Small intestine (tissue), 7 donors: ENCODE measurements around the gene RASL10A. TPM values are rescaled to one million over a fixed set of nuclear protein-coding genes. Genes with fewer than 3 reads are reported as not detected.

Source experiments
- DNase-seq, 2 donors: peaks; one replicate each; pipeline versions ENCODE4 v3.0.0 to v3.0.0-alpha.2; 2013
- FAIRE-seq: peaks from 2 replicates; lab custom pipeline; 2012; peaks lifted over from hg19 to GRCh38; lab: Jason Lieb, UNC
- H3K27ac ChIP-seq, 3 donors: one replicate each; pipeline ENCODE4 v1.5.1; 2013; ENCODE audit warnings: low read length in 2 of 3, mild to moderate bottlenecking in 2 of 3, control low read depth in 1 of 3, inconsistent platforms in 1 of 3, low read depth in 1 of 3, moderate library complexity in 1 of 3
- H3K27me3 ChIP-seq, 3 donors: one replicate each; pipeline ENCODE4 v1.6.1; 2013; ENCODE audit warnings: low read length in 3 of 3, inconsistent platforms in 1 of 3; ENCODE audit not compliant: control insufficient read depth in 3 of 3, insufficient read depth in 3 of 3
- H3K36me3 ChIP-seq, 3 donors: one replicate each; pipeline ENCODE4 v1.6.1; 2013; ENCODE audit warnings: low read length in 3 of 3, inconsistent platforms in 1 of 3, low read depth in 1 of 3, mild to moderate bottlenecking in 1 of 3, moderate library complexity in 1 of 3; ENCODE audit not compliant: control insufficient read depth in 3 of 3, insufficient read depth in 2 of 3
- H3K4me1 ChIP-seq, 3 donors: one replicate each; pipeline ENCODE4 v1.6.1; 2013; ENCODE audit warnings: low read length in 2 of 3, inconsistent platforms in 1 of 3, low read depth in 1 of 3, mild to moderate bottlenecking in 1 of 3, moderate library complexity in 1 of 3; ENCODE audit not compliant: control insufficient read depth in 3 of 3, insufficient read depth in 2 of 3
- H3K4me3 ChIP-seq, 3 donors: one replicate each; pipeline ENCODE4 v1.5.1; 2013; ENCODE audit warnings: low read length in 3 of 3, control low read depth in 1 of 3, inconsistent platforms in 1 of 3, low read depth in 1 of 3, mild to moderate bottlenecking in 1 of 3, moderate library complexity in 1 of 3
- H3K9me3 ChIP-seq, 2 donors: one replicate each; pipeline ENCODE4 v1.6.1; 2013; ENCODE audit warnings: low read depth in 1 of 2, low read length in 1 of 2; ENCODE audit not compliant: control insufficient read depth in 2 of 2, insufficient read depth in 1 of 2
- WGBS, 3 donors: extraction: QIAGEN DNeasy Blood & Tissue Kit; methylation state at CpG; one replicate each; pipeline ENCODE4 v1.1.7; 2013; 5-methylcytosine and 5-hydroxymethylcytosine counted together
- polyA plus RNA-seq, 4 donors: library from polyadenylated mRNA; stranded (reverse) in 3 of 4; unstranded in 1 of 4; fragments of 200-250 nt in 3 of 4; fragments of 120-200 nt in 1 of 4; gene quantifications; one replicate each; pipeline versions ENCODE4 v1.2.1 to v1.2.3, GENCODE V29; 2013
- donor health status: healthy with polysubstance abuse.
- donor health status: control.
- donor health status: control.
- donor health status: Bipolar disorder and iron deficiency.
- donor health status: healthy.

Gene RASL10A
- polyA plus RNA-seq, 4 donors, result 0.74 to 4.1 (median 3.8) TPM

DNA sequence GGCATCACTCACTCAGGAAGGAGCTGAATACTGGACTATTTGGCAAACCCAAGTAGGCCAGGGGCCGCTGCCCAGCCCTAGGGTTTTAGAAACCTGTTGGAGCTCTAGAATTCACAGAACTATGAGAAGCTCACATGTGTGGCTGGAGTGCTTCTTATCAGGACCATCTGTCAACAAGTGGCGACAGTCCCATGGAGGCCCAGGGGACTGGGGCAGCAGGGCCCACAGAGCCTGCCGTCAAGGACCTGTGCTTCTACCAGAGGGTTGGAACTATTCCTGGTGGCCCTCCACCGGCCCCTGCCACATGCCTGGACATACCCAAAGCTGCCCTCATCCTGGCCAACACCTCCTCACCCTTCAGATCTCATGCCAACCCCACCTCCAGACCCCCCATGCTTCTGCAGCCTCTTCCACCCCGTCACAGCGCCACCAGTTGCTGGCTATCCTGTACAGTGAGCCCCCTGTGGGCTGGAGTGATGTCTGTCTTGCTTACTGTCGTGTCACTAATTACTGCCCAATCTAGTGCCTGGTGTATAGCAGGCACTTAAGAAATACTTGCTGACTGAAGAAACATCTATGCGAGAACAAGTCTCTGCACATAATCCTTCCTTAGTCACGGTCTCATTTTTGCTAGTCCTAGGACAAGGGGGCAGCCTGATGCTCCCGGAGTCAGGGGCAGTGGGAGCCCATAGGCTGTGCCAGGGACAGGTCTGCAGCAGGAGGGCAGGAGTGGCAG lies 27.2 kb upstream of the RASL10A start:
- Histone ChIP-seq H3K36me3 (peaks cover 32 to 94% (median 42%) of the 10 kb centered on the region in 3 donors), H3K27me3 (no peaks in the 10 kb centered on the region), H3K27ac (no peak overlapping the region), H3K4me3 (no peak overlapping the region), H3K9me3 (no peaks in the 10 kb centered on the region), H3K4me1 (no peaks in the 10 kb centered on the region)
- FAIRE-seq (no peak), DNase-seq (no peak)
- WGBS, 3 donors, result 88 to 92% (median 91%) methylated on average over 10 of the region's 10 CpGs

- H3K27ac ChIP-seq, result no peak overlapping the region
- FAIRE-seq, result no peak
- no peak for DNase-seq
- no peak overlapping the region for H3K4me3 ChIP-seq
- no peaks in the 10 kb centered on the region for H3K9me3 ChIP-seq
- WGBS, 3 donors, result 89 to 92% (median 89%) methylated on average over 6 of the region's 6 CpGs
- H3K27me3 ChIP-seq, result no peaks in the 10 kb centered on the region
- peaks cover 32 to 97% (median 40%) of the 10 kb centered on the region in 3 donors for H3K36me3 ChIP-seq
- no peaks in the 10 kb centered on the region for H3K4me1 ChIP-seq
These were observed 26.7 kb upstream of the RASL10A start for GRCh38 chr22:29342177-29342576.

GRCh38 chr22:29341849-29342127 lies 26.3 kb upstream of the RASL10A start:
- FAIRE-seq (no peak), DNase-seq (no peak)
- Histone ChIP-seq H3K27me3 (no peaks in the 10 kb centered on the region), H3K9me3 (no peaks in the 10 kb centered on the region), H3K4me3 (no peak overlapping the region), H3K27ac (no peak overlapping the region), H3K36me3 (peaks cover 29 to 97% (median 43%) of the 10 kb centered on the region in 3 donors), H3K4me1 (no peaks in the 10 kb centered on the region)
- WGBS, 3 donors, result 92 to 96% (median 95%) methylated on average over 2 of the region's 2 CpGs

DNA sequence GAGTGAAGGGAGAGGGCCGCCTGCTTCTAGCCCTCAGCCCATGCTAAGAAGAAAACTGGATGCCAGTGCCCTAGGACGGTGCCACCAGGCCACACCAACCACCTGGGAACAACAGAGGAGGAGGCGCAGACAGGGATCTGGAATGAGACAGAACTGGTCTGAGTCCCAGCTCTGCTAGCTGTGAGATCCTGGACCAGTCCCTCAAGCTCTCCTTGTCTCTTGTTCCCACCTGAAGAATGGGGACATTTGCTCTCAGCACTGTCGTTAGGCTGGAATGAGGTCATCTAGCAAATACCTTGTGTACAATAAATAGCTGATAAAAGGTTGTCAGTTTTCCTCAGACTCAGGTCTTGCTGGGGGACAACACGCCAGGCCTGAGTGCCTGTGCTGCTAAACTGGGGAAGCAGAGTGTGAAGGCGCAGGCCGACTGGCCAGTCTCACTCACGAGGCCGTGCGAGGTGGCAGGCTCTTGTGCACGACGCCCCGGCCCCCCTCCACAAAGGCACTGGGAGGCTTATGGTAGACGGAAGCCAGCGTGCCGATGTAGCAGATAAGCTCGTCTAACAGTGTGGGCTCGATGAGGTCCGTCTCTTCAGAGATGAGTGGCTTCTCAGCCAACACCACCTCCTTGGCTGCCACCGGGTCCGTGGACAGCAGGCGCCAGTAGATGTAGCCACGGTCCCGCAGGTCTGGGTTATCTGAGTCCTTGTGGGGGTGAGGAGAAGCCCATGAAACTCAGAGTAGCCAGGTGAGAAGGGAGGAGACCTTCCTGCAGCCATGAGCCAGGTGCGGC lies 25.8 kb upstream of the RASL10A start:
- no peaks in the 10 kb centered on the region for H3K4me1 ChIP-seq
- DNase-seq, result no peak
- H3K9me3 ChIP-seq, result no peaks in the 10 kb centered on the region
- no peak for FAIRE-seq
- peaks cover 24 to 97% (median 38%) of the 10 kb centered on the region in 3 donors for H3K36me3 ChIP-seq
- H3K27ac ChIP-seq, result no peak overlapping the region
- WGBS, 3 donors, result 92 to 95% (median 93%) methylated on average over 25 of the region's 25 CpGs
- H3K27me3 ChIP-seq, result no peaks in the 10 kb centered on the region
- H3K4me3 ChIP-seq, result no peak overlapping the region

- no peak for DNase-seq
- Histone ChIP-seq H3K27ac (no peak overlapping the region), H3K36me3 (peaks cover 23 to 98% (median 41%) of the 10 kb centered on the region in 3 donors), H3K4me1 (no peaks in the 10 kb centered on the region), H3K27me3 (no peaks in the 10 kb centered on the region), H3K9me3 (no peaks in the 10 kb centered on the region), H3K4me3 (no peak overlapping the region)
- WGBS, 3 donors, result 91 to 96% (median 94%) methylated on average over 8 of the region's 8 CpGs
- no peak for FAIRE-seq
These were observed 25.1 kb upstream of the RASL10A start for GRCh38 chr22:29340566-29340965.

DNA sequence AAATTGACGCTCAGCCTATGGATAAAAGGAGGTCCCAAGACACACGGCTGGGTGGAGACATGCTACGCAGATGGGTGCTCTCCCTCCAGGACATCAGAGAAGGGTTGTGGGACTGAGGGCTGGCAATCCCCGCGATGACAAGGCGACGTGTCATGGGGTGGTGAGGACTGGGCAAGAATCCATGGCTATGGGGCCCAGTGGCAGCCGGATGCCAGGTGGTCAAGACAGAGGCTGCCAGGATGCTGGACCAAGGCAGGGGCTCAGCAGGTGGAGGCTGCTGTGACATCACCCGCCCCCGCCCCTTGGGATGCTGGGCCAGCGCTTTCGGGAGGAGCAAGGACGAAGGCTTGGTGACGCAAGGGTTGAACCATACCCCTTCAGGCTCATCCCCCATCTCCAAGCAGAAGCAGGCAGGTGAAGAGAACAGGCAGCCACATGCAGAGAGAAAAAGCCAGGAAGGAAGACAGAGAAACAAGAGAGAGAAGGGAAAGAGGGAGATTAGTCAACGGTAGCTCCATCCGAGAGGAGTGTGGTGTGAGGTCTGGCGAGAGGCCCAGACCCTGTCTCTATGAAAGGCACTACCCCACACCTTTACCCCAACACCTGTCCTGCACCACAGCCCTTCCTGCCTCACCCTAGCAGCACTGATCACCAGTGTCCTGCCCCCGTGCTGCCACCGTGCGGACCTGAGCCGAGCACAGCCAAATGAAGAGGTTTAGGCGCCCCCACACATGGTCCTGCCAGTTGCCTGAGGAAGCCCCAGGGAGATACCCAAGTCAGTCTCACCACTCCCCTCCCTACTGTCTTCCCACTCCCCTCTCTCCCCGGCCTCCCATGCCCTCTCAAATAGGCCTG lies 24.1 kb upstream of the RASL10A start:
- Histone ChIP-seq H3K27me3 (no peaks in the 10 kb centered on the region), H3K27ac (no peak overlapping the region), H3K4me3 (no peak overlapping the region), H3K36me3 (peaks cover 23 to 100% (median 42%) of the 10 kb centered on the region in 3 donors), H3K9me3 (no peaks in the 10 kb centered on the region), H3K4me1 (no peaks in the 10 kb centered on the region)
- FAIRE-seq, result no peak
- 93 to 96% (median 95%) methylated on average over 23 of the region's 23 CpGs for WGBS, 3 donors
- no peak for DNase-seq

GRCh38 chr22:29338398-29338797 lies 22.9 kb upstream of the RASL10A start:
- H3K36me3 ChIP-seq, result peaks cover 24 to 100% (median 43%) of the 10 kb centered on the region in 3 donors
- H3K27ac ChIP-seq, result no peak overlapping the region

GRCh38 chr22:29337631-29338284 lies 22.3 kb upstream of the RASL10A start:
- WGBS, 3 donors, result 79 to 91% (median 88%) methylated on average over 12 of the region's 12 CpGs
- Histone ChIP-seq H3K4me1 (no peaks in the 10 kb centered on the region), H3K9me3 (no peaks in the 10 kb centered on the region), H3K4me3 (no peak overlapping the region), H3K27me3 (no peaks in the 10 kb centered on the region), H3K36me3 (peaks cover 24 to 100% (median 40%) of the 10 kb centered on the region in 3 donors), H3K27ac (no peak overlapping the region)
- FAIRE-seq (no peak), DNase-seq (no peak)

More at GRCh38 chr22:29338398-29338797, 22.9 kb upstream of the RASL10A start:
- no peaks in the 10 kb centered on the region for H3K27me3 ChIP-seq
- DNase-seq, result no peak
- 87 to 91% (median 90%) methylated on average over 6 of the region's 6 CpGs for WGBS, 3 donors
- H3K9me3 ChIP-seq, result no peaks in the 10 kb centered on the region
- H3K4me3 ChIP-seq, result no peak overlapping the region
- FAIRE-seq, result no peak
- H3K4me1 ChIP-seq, result no peaks in the 10 kb centered on the region
